ENCODE data around the gene NR2C1.

Gene NR2C1

GRCh38 chr12:94971923-94972322 lies 101.5 kb downstream of the NR2C1 start:
- intact Hi-C loops (cut with DNase I): no loop called here
- DNase-seq: no peak

DNA sequence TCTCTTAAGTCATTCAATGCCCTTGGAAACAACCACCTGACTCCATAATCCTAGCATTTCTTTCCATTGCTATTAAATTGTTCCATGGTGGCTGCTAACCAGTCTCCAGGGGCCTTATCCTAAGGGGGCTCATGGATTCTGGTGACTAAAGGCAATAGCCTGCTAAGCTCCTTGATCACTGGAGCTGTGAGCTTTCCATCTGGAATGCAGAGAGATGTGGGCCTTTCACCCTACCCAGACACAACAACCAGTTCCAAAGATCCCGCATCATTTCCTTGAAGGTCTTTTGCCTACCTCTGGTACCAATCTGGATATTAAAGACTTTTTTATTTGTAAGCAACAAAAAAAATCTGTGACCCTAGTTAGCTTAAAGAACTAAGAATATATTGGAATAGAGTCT lies 102.9 kb downstream of the NR2C1 start:
- intact Hi-C loops (cut with DNase I): no loop called here
- no peak for DNase-seq
